Measurements from ENCODE around the gene ACAD8. TPM values are rescaled to one million over a fixed set of nuclear protein-coding genes. Genes with fewer than 3 reads are reported as not detected.

The ACAD8 gene
- polyA plus RNA-seq, 1 of the 3 experiments (the other 2 are of a cell fraction), result 29.8 TPM

GRCh38 chr11:134257101-134257500 is 3.7 kb downstream of the ACAD8 start:
- Histone ChIP-seq H3F3A (replicated peaks; ENCODE audit: insufficient read depth) (no peaks in the 10 kb centered on the region), H4K20me1 (ENCODE audit: insufficient read depth) (no peaks in the 10 kb centered on the region), H3K79me2 (ENCODE audit: insufficient read depth) (peaks cover 27% of the 10 kb centered on the region), H3K9ac (no peak overlapping the region), H3K4me2 (no peak overlapping the region), H2AFZ (ENCODE audit: low read depth) (no peak overlapping the region), H3K4me3 (ENCODE audit: low read depth in 2 of 2, low read length in 1 of 2) (no peak overlapping the region), H3K9me3 (no peaks in the 10 kb centered on the region), H3K27ac (ENCODE audit: low read depth in 2 of 2, low read length in 1 of 2) (no peak overlapping the region), H3K9me2 (no peaks in the 10 kb centered on the region), H3K4me1 (ENCODE audit: control insufficient read depth in 1 of 2, insufficient read depth in 2 of 2, low read depth in 1 of 2, low read length in 1 of 2) (peaks cover 4 to 7% of the 10 kb centered on the region in 2 experiments; a peak in 3 of 4 replicates), H3K27me3 (ENCODE audit: insufficient read depth) (no peaks in the 10 kb centered on the region), H3K36me3 (replicated peaks in 1 of 2; ENCODE audit: control insufficient read depth in 1 of 2, insufficient read depth in 2 of 2, low read length in 1 of 2) (peaks cover 5 to 36% of the 10 kb centered on the region in 2 experiments)
- ChIA-PET POLR2A (no interaction called here), CTCF (no interaction called here)
- TF ChIP-seq TCF12 (IDR thresholded peaks at IDR 0.05) (no peak), TEAD4 (IDR thresholded peaks at IDR 0.05; ENCODE audit: borderline replicate concordance, insufficient read depth) (no peak), MEF2A (IDR thresholded peaks at IDR 0.05; ENCODE audit: borderline replicate concordance, low read depth) (no peak), PBX3 (IDR thresholded peaks at IDR 0.05) (no peak)
- TF ChIP-seq, protein P1, sequence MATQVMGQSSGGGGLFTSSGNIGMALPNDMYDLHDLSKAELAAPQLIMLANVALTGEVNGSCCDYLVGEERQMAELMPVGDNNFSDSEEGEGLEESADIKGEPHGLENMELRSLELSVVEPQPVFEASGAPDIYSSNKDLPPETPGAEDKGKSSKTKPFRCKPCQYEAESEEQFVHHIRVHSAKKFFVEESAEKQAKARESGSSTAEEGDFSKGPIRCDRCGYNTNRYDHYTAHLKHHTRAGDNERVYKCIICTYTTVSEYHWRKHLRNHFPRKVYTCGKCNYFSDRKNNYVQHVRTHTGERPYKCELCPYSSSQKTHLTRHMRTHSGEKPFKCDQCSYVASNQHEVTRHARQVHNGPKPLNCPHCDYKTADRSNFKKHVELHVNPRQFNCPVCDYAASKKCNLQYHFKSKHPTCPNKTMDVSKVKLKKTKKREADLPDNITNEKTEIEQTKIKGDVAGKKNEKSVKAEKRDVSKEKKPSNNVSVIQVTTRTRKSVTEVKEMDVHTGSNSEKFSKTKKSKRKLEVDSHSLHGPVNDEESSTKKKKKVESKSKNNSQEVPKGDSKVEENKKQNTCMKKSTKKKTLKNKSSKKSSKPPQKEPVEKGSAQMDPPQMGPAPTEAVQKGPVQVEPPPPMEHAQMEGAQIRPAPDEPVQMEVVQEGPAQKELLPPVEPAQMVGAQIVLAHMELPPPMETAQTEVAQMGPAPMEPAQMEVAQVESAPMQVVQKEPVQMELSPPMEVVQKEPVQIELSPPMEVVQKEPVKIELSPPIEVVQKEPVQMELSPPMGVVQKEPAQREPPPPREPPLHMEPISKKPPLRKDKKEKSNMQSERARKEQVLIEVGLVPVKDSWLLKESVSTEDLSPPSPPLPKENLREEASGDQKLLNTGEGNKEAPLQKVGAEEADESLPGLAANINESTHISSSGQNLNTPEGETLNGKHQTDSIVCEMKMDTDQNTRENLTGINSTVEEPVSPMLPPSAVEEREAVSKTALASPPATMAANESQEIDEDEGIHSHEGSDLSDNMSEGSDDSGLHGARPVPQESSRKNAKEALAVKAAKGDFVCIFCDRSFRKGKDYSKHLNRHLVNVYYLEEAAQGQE (IDR thresholded peaks at IDR 0.05; ENCODE audit: low read depth, low read length), result no peak
- 95% methylated on average over 9 of the region's 11 CpGs for WGBS (ENCODE audit: low lambda C conversion rate)
- DNase-seq, result no peak

GRCh38 chr11:134258577-134258976 is 5.2 kb downstream of the ACAD8 start:
- Histone ChIP-seq H3K4me1 (ENCODE audit: control insufficient read depth in 1 of 2, insufficient read depth in 2 of 2, low read depth in 1 of 2, low read length in 1 of 2) (peaks cover 3 to 4% of the 10 kb centered on the region in 2 experiments; a peak in 3 of 4 replicates), H3K36me3 (replicated peaks in 1 of 2; ENCODE audit: control insufficient read depth in 1 of 2, insufficient read depth in 2 of 2, low read length in 1 of 2) (peaks cover 5 to 51% of the 10 kb centered on the region in 2 experiments), H3K9me2 (no peaks in the 10 kb centered on the region), H3K4me3 (ENCODE audit: low read depth in 2 of 2, low read length in 1 of 2) (no peak overlapping the region), H3K9me3 (no peaks in the 10 kb centered on the region), H3K79me2 (ENCODE audit: insufficient read depth) (peaks cover 21% of the 10 kb centered on the region), H3F3A (replicated peaks; ENCODE audit: insufficient read depth) (no peaks in the 10 kb centered on the region), H3K9ac (no peak overlapping the region), H3K27me3 (ENCODE audit: insufficient read depth) (no peaks in the 10 kb centered on the region), H3K4me2 (no peak overlapping the region), H3K27ac (ENCODE audit: low read depth in 2 of 2, low read length in 1 of 2) (no peak overlapping the region), H2AFZ (ENCODE audit: low read depth) (no peak overlapping the region), H4K20me1 (ENCODE audit: insufficient read depth) (no peaks in the 10 kb centered on the region)
- ChIA-PET POLR2A (no interaction called here), CTCF (no interaction called here)
- 94% methylated on average over 4 of the region's 4 CpGs for WGBS (ENCODE audit: low lambda C conversion rate)
- TF ChIP-seq TAF1 (IDR thresholded peaks at IDR 0.05; ENCODE audit: borderline replicate concordance, low read depth, low read length), result no peak
- no peak for TF ChIP-seq EZH2phosphoT487 (IDR thresholded peaks at IDR 0.05; ENCODE audit: borderline replicate concordance, low read depth)
- TF ChIP-seq SMC3 (IDR thresholded peaks at IDR 0.05; ENCODE audit: low read depth, low read length), result no peak
- no peak for TF ChIP-seq FOXM1 (IDR thresholded peaks at IDR 0.05; ENCODE audit: low read depth)
- TF ChIP-seq RCOR1 (IDR thresholded peaks at IDR 0.05; ENCODE audit: low read length), result no peak
- no peak for TF ChIP-seq CHD2 (IDR thresholded peaks at IDR 0.05; ENCODE audit: low read length, partially characterized antibody)
- TF ChIP-seq RFX5 (IDR thresholded peaks at IDR 0.05; ENCODE audit: low read length), result no peak
- TF ChIP-seq USF1 (IDR thresholded peaks at IDR 0.05; ENCODE audit: borderline replicate concordance, low read depth), result no peak
- TF ChIP-seq JUND (IDR thresholded peaks at IDR 0.05), result no peak
- no peak for TF ChIP-seq GATA2 (CRISPR knock-in tag; IDR thresholded peaks at IDR 0.05)
- TF ChIP-seq MEF2A (IDR thresholded peaks at IDR 0.05; ENCODE audit: borderline replicate concordance, low read depth), result no peak
- TF ChIP-seq, protein P2, sequence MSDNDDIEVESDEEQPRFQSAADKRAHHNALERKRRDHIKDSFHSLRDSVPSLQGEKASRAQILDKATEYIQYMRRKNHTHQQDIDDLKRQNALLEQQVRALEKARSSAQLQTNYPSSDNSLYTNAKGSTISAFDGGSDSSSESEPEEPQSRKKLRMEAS (IDR thresholded peaks at IDR 0.05; ENCODE audit: low read depth), result no peak
- no peak for TF ChIP-seq GABPA (IDR thresholded peaks at IDR 0.05; ENCODE audit: low read depth)
- TF ChIP-seq ELF1 (IDR thresholded peaks at IDR 0.05), result no peak
- no peak for DNase-seq

Measured in SK-N-SH (cell line).